ENCODE data around the gene STYXL1. TPM values are rescaled to one million over a fixed set of nuclear protein-coding genes. Genes with fewer than 3 reads are reported as not detected.
"Not testable (repeated sequence)": the region's sequence is repeated elsewhere in the genome, so short reads cannot be mapped to it uniquely, and the experiment has no call there.

STYXL1 gene, protein sequence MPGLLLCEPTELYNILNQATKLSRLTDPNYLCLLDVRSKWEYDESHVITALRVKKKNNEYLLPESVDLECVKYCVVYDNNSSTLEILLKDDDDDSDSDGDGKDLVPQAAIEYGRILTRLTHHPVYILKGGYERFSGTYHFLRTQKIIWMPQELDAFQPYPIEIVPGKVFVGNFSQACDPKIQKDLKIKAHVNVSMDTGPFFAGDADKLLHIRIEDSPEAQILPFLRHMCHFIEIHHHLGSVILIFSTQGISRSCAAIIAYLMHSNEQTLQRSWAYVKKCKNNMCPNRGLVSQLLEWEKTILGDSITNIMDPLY
- total RNA-seq (10 to 100 TPM in 3 of 4 donors, 1 to 10 TPM in 1; 9.4 to 30.7 (median 25.5) TPM), polyA plus RNA-seq (10 to 100 TPM; 43.2 to 81.4 (median 49.6) TPM)

DNA sequence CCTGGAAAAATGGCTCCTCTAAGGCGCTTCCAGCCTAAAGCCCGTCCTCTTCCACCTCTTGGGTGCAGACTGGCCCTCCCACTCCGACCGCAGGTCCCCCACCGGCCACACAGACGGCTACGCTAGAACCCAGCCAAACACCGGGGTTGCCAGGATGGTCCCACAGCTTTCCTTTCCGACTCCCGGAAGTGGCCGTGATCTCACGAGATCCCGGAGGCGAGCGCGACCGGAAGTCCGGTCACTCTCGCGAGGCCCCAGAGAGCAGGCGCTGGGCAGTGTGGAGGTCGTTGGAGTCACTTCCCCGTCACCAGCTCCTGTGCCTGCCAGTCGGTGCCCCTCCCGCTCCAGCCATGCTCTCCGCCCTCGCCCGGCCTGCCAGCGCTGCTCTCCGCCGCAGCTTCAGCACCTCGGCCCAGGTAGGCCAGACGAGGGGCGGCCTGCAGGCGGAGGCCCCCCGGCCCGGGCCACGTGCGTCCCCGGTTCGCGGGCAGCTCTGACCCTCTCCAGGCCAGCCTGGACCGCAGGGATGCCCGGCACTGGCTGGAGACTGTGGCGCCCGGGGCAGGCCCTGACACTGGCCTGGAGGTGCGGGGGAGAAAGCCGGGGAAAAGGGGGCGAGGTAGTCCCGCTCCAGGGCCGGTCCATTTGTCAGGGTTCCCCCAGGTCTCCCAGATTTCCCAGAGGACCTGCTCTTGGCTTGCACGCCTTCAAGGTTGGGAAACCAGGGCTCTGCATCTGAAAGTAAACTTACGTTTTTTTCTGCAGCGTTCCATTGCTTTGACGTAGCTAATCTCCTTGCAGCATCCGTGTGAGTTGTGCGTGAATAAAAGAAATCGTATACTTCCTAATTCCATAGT lies at the start of gene STYXL1, which contains the start of gene MDH2:
Gene STYXL1 (minus strand): TSS at position 190 of the 857 bp plus-strand sequence. CDS start 17,477 bp downstream, outside the sequence.
Gene MDH2 (plus strand): TSS at position 296 of the 857 bp plus-strand sequence. CDS start 55 bp downstream, at position 351.
- Histone ChIP-seq H3K9me3 (no peaks in the 10 kb centered on the region), H3K4me3 (peak within 1 kb of the TSS; percentile 56 to 96 (median 74)), H3K4me1 (peaks cover 0 to 51% (median 33%) of the 10 kb centered on the region in 4 donors), H3K36me3 (peaks cover 0 to 13% (median 0%) of the 10 kb centered on the region in 4 donors), H3K27ac (peak within 1 kb of the TSS; percentile 87 to 96 (median 91)), H3K27me3 (no peaks in the 10 kb centered on the region)
- TF ChIP-seq EP300 (IDR thresholded peaks at IDR 0.05) (peak in 1 of 4 donors; percentile 33), POLR2A (IDR thresholded peaks at IDR 0.05) (peak; percentile 87 to 89), POLR2AphosphoS5 (IDR thresholded peaks at IDR 0.05) (peak; percentile 92 to 97 (median 96))
- TF ChIP-seq, protein P1, sequence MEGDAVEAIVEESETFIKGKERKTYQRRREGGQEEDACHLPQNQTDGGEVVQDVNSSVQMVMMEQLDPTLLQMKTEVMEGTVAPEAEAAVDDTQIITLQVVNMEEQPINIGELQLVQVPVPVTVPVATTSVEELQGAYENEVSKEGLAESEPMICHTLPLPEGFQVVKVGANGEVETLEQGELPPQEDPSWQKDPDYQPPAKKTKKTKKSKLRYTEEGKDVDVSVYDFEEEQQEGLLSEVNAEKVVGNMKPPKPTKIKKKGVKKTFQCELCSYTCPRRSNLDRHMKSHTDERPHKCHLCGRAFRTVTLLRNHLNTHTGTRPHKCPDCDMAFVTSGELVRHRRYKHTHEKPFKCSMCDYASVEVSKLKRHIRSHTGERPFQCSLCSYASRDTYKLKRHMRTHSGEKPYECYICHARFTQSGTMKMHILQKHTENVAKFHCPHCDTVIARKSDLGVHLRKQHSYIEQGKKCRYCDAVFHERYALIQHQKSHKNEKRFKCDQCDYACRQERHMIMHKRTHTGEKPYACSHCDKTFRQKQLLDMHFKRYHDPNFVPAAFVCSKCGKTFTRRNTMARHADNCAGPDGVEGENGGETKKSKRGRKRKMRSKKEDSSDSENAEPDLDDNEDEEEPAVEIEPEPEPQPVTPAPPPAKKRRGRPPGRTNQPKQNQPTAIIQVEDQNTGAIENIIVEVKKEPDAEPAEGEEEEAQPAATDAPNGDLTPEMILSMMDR (IDR thresholded peaks at IDR 0.05) = no peak
- intact Hi-C loops (cut with DNase I) = loop anchor here (10.0 kb wide), 1 partner anchor 117 kb away; no protein-coding TSS in a partner anchor
- 0% methylated on average over 58 of the region's 58 CpGs for WGBS, 2 donors
- DNase-seq = peak; percentile 97

DNA sequence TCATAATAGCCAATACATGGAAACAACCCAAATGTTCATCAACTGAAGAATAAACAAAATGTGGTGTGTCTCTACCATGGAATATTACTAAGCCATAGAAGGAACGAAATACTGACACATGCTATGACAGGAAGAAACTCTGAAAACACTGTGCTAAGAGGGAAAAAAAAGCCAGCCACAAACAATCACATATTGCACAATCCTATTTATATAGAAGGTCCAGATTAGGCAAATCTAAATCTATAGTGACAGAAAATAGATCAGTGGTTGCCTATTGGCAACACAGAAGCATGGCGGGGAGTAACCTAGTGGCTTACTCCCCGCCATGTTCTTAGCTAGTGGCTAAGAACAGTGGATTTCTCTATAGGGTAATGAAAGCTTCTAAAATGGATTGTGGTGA lies 48.1 kb upstream of the STYXL1 start:
- Histone ChIP-seq H3K4me3 (no peak overlapping the region), H3K27ac (no peak overlapping the region), H3K27me3 (no peaks in the 10 kb centered on the region), H3K36me3 (no peaks in the 10 kb centered on the region), H3K9me3 (no peaks in the 10 kb centered on the region), H3K4me1 (no peaks in the 10 kb centered on the region)
- 75 to 78% methylated on average over 3 of the region's 3 CpGs for WGBS, 2 donors
- TF ChIP-seq EP300 (IDR thresholded peaks at IDR 0.05) (no peak), POLR2A (IDR thresholded peaks at IDR 0.05) (no peak), POLR2AphosphoS5 (IDR thresholded peaks at IDR 0.05) (no peak)
- TF ChIP-seq, protein P1 (IDR thresholded peaks at IDR 0.05) = no peak
- intact Hi-C loops (cut with DNase I) = no loop called here
- no peak for DNase-seq

DNA sequence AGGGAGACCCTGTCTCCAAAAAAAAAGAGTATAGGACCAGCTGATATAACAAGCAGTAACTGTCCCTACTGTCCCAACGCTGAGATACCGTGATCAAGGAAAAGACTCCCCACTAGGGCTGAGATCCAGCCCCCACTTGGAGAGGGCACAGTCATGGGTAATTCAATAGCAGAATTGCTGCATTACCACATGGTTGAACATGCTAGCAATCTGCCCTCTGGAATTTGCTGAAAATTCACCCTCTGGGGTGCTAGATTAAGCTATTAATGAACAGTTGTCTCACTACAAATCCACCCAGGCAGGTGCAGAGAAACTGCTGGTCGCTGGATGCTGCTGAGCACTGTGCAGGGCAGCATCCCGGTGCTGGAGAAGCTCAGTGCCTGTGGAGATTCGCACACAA lies 46.5 kb upstream of the STYXL1 start:
- H3K36me3 ChIP-seq; DNase-seq; H3K4me3 ChIP-seq; H3K27me3 ChIP-seq; intact Hi-C loops (cut with DNase I); H3K27ac ChIP-seq; H3K4me1 ChIP-seq; H3K9me3 ChIP-seq: not testable (repeated sequence)
- WGBS, 2 donors = 93 to 95% methylated on average over 5 of the region's 5 CpGs

DNA sequence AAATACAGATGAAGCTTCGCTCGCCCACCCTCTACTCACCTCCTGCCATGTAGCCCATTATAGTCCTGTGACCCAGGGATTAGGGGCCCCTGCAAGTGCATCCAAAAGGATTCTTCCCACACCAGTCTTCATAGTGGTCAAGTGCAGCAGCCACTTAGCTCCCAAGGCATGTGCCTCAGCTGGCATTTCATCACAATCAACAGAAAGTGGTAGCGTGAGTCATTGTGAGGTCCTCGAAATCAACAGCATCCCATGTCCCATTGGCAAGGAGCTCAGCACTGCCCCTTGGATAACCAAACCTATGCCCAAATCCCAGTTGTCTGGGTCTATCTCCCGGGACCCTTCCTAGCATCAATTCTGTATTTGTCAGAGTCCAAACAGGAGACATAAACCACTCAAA lies 45.7 kb upstream of the STYXL1 start:
- H3K9me3 ChIP-seq; H3K27me3 ChIP-seq; H3K4me3 ChIP-seq; H3K4me1 ChIP-seq; DNase-seq; H3K27ac ChIP-seq; intact Hi-C loops (cut with DNase I); H3K36me3 ChIP-seq: not testable (repeated sequence)
- WGBS, 2 donors = 89 to 91% methylated on average over 5 of the region's 5 CpGs

DNA sequence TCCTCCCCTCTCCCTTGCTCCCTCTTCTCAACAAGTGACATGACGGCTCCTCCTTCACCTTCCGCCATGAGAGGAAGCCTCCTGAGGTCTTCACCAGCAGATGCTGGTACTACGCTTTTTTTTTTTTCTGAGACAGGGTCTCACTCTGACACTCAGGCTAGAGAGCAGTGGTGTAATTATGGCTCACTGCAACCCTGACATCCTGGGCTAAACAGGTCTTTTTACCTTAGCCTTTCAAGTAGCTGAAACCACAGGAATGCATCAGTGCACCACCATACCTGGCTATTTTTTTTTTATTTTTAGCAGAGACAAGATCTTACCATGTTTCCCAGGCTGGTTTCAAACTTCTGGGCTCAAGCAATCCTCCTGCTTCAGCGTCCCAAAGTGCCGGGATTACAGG lies 43.7 kb upstream of the STYXL1 start:
- TF ChIP-seq POLR2A (IDR thresholded peaks at IDR 0.05) (no peak), POLR2AphosphoS5 (IDR thresholded peaks at IDR 0.05) (no peak), EP300 (IDR thresholded peaks at IDR 0.05) (no peak)
- TF ChIP-seq, protein P1 (IDR thresholded peaks at IDR 0.05) = no peak
- Histone ChIP-seq H3K36me3 (no peaks in the 10 kb centered on the region), H3K27ac (no peak overlapping the region), H3K4me1 (no peaks in the 10 kb centered on the region), H3K27me3 (no peaks in the 10 kb centered on the region), H3K9me3 (no peaks in the 10 kb centered on the region), H3K4me3 (no peak overlapping the region)
- intact Hi-C loops (cut with DNase I) = no loop called here
- no peak for DNase-seq
- WGBS, 2 donors = 89 to 91% methylated on average over 5 of the region's 5 CpGs

All from sigmoid colon (tissue), 7 donors.